ENCODE data around the gene GABRG3.

The GABRG3 gene

DNA sequence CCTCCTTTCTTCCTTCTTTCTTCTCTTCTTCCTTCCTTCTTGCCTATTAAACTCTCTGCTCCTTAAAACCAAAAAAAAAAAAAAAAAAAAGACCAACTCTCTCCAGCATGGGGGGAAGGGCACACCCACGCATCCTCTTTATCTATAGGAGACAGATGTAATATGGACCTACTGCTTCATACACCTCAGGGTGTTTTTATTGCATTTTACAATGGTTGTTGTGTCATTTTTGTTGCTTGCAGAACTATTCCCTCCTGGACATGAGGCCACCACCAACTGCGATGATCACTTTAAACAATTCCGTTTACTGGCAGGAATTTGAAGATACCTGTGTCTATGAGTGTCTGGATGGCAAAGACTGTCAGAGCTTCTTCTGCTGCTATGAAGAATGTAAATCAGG is 561.4 kb downstream of the GABRG3 start:
- DNase-seq: no peak

DNA sequence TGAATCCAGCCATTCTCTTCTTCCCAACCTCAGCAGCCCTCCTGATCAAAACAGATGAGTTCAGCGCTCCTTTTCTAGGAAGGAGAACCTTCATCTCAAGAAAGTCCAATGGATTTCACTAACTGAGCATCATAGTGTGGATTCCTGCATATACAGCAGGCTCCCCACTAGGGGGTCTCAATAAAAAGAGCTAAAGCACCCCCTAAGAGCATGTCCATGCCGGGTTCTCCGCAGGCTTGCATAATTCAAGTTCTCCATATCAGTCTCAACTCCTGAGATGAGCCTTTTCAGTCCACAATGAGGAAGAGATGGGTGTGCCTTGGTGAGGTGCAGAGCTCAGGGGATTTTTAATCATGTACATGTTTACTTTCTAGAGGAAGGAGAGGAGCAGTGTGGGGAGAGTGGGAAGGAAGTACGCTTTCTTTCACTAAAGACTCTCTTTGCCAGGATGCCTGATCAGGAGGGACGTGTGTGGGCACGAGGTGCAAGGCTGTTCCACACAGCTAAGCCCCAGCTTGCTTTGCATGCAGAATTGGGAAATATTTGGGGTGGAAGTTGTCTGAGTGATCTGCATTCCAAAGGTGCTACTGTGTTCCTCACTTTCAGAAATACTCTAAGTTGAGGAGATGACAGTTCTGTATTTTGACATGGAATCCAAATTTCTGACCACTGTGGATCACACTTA is 564.6 kb downstream of the GABRG3 start:
- no peak for DNase-seq

DNA sequence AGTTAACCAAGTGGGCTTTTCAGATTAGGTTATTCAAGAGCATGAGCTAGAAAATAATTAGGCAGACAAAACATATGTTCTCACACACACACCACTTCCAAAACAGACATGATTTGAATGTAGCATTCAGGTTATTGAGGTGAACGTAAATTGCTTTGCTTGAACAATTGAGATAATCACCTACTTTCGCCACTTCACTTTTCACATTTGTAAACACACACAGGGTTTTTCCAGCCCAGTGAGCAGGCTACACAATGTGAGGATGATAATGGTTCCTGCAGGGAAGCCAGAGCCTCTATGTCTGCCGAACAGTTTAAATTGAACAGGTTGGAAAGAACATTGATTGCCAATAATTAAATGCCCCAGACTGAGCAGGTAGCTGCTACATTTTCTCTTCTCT is 567.3 kb downstream of the GABRG3 start:
- DNase-seq: peak; percentile 87

DNA sequence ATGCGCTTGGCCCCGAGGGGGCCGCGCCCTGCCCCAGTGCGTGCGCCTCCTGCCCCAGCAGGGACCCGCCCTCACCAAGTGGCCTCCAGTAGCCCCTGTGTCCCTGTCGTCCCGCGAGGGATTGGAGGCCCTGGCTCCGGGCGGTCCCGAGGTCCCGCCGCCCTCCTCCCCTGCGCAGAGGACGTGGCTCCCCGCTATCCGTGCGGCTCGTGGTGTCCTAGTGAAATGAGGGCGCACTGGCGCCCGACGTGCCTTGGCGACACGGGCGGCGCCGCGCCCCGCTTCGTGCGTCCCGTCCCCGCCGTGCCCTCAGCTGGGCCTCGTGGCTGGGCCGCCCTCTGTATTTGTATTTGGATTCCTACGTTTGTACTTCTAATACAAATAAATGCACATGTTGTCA is 570.6 kb downstream of the GABRG3 start:
- DNase-seq: no peak

DNA sequence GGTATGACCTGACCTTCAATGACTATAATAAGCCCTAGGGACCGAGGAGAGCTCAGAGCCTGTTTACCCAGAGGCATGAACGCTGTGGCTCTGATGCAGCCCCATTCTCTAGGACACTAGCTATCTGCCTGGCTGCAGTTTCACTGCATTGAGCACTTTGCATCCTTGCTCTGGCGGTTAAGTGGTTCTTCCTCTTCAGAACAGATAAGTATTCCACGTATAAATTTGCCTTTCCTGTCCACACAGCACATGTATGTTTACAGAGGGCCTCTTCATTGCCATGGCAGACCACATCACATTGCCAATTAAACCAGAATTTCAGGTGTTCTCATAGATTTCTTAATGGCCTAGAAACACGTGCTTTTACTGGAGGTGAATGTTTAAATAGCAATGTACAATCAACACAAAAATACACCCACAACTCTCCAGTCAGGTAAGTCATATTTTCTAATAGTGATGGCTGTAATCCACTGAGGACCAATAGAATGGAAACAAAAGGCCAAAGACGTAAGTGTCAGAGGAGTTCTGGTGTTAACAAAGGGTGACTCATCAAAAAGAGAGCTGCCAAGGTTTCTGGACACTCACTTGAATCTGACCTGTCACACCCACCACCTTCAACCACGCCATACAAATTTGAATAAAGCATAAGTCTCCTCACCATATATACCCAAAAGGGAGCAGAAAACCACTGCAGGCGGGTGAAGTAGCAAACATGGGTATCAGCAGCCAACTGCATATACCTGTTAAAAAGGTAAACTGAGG is 574.7 kb downstream of the GABRG3 start:
- DNase-seq: peak; percentile 20

- no peak for DNase-seq
Observed at GRCh38 chr15:27549746-27550145, 578.8 kb downstream of the GABRG3 start.

DNA sequence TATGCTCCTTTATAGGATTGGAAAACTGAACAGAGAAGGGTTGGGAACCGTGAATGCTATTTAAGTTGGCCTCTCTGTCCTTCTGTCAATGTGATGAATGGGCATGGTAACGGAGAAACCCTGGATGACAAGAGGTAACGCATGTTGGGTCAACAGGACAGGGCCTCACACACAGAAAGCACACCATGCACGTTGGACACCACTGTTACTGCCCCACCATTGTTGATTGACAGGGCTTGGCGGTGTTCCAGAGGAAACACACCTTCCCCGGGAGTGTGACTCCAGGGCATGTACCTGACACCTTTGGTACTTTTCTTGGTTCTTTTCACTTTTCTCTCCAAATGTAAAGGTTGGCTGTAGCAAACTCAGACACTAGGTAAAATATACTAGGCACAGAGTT is 579.7 kb downstream of the GABRG3 start:
- no peak for DNase-seq

- DNase-seq: no peak
Observed at GRCh38 chr15:27561816-27562215, 590.8 kb downstream of the GABRG3 start.

DNA sequence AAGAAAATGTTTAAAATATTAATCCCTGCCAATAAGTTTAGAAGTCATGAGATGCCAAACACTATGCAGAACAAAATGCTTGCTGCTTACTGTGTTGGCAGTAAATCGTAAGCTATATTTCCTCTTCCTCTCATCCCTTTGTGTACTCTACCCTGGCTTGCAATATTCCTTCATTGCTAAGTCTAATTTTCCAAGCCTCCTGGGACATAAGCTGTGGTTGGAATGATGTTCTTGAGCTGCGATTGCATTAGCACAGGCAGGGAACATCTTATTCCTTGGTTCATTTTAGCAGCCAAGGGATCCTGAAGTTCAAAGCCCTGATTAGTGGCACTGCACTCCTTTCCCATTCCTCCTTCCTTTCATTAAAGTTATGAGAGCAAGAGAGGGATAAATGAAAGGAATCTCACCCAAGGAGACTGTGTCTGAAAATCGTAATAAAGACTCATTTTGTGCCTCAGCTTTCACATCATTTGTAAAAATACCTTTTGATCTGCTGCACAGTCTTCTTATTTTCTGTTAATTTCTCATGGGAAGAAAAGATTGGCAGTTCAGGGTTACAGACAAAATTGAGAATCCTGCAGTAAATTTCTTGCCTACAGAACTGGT is 592.9 kb downstream of the GABRG3 start:
- no peak for DNase-seq

DNA sequence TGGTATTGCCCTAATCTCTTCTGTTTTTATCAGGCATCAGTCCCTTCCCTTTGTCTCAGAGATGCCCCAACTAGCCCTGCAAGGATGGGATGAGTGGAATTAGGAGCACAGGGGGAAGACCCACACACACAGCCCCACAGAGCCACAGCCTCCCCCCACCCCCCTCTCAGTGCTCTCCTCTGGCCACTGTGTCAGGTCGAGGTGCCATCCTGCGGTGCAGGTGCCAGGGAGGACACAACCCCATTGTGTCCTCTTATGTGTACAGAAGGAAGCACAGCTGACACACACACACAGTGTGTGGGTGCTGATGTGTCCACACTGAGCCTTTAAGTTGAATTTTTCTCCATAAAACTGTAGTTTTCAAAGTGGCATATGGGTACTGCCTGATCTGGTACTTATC is 593.7 kb downstream of the GABRG3 start:
- no peak for DNase-seq

DNA sequence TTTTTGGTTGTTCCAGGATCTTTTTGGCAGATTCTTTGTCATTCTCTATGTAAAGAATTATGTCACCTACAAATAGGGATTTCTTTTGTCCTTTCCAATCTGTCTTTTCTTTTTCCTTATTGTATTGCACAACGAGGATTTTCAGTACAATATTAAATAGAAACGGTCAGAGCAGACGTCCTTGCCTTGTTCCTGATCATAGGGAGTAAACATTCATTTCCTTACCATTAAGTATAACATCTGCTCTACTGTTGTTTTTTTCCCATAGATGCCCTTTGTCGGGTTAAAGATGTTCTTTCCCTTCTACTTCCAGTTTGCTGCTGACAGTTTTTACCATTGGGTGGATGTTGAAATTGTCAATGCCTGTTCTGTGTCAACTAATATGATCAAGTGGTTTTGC is 599.8 kb downstream of the GABRG3 start:
- DNase-seq: no peak

GRCh38 chr15:27573805-27574485 is 603.0 kb downstream of the GABRG3 start:
- DNase-seq: no peak

DNA sequence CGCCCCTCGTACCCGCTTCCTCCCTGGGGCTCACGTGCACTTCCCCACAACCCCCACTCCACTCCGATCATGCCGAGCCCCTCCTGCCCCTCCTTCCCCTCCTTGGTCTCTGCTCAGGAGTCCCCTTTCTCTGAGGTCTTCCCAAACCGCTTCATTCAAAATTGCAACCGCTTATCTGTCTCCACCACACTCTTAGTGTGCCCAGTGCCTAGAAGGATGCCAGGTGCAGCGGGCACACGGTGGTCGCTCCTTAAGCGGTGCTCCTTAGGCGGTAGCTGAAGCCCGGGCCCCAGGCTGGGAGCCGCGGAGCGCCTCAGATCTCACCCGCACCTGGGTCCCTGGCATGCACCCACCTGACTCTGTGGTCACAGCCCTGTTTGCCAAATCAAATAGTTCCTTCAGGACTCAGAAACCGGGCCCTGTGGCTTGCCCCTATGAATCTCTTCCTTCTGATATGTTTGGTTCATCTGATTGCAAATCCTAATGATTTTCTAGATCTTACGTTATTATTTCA is 603.6 kb downstream of the GABRG3 start:
- no peak for DNase-seq

GRCh38 chr15:27575521-27575920 is 604.5 kb downstream of the GABRG3 start:
- no peak for DNase-seq

- no peak for DNase-seq
Observed at GRCh38 chr15:27576576-27576975, 605.6 kb downstream of the GABRG3 start.

DNA sequence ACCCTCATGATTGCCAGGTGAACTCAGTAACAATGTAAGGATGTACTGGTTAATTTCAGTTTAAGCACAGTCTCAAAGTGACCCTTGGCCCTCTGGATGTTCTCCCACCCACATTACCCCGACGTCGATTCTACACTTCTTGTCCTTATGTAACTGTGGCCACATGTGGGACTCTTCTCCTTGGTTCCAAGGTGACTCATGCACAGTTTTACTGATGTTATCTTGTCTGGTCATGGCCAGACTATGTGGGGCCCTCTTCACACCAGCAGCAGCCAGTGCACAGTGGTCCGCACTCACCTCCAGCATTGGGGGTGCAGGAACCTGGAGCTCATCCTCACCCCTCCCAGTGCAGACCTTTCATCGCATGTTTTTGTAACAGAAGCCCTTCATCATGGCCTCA is 608.8 kb downstream of the GABRG3 start:
- no peak for DNase-seq

- no peak for DNase-seq
Observed at GRCh38 chr15:27582726-27583410, 611.9 kb downstream of the GABRG3 start.

- DNase-seq: no peak
Observed at GRCh38 chr15:27583651-27584050, 612.7 kb downstream of the GABRG3 start.

DNA sequence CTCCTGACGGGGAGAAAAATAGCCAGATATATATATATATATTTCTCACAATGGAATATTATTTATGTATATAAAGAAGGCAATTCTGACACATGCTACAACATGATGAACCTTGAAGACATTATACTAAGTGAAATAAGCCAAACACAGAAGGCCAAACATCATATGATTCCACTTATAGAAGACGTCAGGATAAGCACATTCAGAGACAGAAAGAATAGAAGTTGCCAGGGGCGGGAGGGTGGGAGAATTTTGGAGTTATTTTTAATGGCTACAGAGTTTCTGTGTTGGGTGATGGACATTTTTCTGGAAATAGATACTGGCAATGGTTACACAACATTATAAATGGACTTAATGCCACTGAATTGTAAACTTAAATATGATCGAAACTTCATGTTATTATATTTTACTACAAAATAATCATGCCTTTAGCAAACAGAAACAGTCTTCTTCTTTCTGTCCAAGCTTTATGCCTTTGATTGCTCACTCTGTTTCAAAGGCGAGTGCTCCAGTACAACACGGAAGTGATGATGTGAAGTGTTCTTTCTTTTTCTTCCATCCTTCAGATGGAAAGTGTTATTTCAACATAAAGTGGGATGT is 614.2 kb downstream of the GABRG3 start:
- no peak for DNase-seq

DNA sequence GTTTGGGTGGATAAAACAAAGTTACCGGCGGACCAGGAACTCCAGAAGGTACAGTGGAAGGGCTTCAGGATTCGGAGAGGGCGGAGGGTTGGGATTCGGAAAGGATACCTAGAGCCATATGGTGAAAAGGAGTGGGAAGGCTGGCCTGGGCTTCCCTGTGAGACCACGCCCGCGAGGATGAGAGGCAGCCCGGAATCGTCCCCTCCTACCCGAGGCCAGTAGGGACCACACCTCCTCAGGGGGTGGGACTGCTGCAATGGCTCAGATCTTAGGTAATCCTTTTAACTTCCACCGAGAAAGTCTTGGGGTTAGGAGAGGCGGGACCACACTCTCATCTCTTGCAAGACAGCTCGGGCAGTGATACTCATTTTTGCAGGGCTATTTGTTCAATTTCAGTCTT is 616.8 kb downstream of the GABRG3 start:
- DNase-seq: peak; percentile 81

GRCh38 chr15:27589260-27589659 is 618.3 kb downstream of the GABRG3 start:
- DNase-seq: peak; percentile 73

DNA sequence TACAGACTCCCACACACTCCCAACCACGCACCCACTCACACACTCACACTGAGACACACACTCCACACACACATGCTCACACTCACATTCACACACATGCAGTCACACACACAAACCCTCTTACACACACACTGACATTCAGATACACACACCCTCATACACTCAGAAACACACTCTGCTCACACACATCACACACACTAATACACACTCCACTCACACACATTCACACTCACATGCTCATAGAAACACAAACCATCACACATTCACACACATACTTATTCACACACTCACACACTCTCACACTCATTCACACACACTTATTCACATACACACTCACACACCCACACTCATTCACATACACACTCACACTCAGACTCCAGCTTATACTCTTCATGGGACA is 618.8 kb downstream of the GABRG3 start:
- no peak for DNase-seq
